Measurements from ENCODE around the gene ZNF385C.

Gene ZNF385C

GRCh38 chr17:41977991-41978390 lies 120.3 kb downstream of the ZNF385C start:
- H3K27me3 ChIP-seq (ENCODE audit: insufficient read depth, low read length) = no peaks in the 10 kb centered on the region
- H3K9ac ChIP-seq (ENCODE audit: low read depth, low read length) = no peak overlapping the region
- H3K36me3 ChIP-seq (ENCODE audit: insufficient read depth, low read depth, low read length) = peaks cover 94% of the 10 kb centered on the region
- no peaks in the 10 kb centered on the region for H3K9me3 ChIP-seq (ENCODE audit: insufficient read depth, low read depth, low read length)
- no peaks in the 10 kb centered on the region for H3K4me1 ChIP-seq (ENCODE audit: insufficient read depth, low read length)
- H3K27ac ChIP-seq (ENCODE audit: low read length) = no peak overlapping the region
- no peak overlapping the region for H3K4me3 ChIP-seq (ENCODE audit: low read length)

DNA sequence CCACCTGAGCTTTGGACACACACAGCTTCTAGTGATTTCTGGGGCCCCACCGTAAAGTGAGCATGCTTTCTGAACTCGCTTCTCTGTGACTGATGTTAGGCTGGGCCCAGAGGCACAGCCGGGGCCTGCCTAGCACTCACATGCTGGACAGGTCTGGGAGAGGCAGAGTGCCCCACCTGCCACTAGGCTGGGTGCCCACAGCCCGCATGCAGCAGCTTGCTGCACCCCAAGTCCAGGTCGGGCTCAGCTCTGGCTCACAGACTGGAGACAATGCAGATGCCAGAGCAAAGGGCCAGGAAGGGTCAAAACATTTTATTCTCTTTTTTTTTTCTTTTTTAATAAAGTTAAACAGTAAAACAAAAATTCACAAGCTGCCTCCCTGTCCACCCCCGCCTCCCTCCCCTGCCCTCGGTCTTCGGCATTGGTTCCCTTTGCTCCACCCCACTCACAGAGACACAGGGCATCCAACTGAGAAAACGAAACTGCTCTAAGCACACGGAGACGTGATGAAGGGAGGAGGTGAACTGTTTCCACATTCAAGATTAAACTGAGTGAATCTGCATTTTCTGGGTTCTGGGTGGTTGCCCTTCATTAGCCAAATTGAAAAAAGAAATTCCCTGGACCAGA lies 122.0 kb downstream of the ZNF385C start:
- no peaks in the 10 kb centered on the region for H3K27me3 ChIP-seq (ENCODE audit: insufficient read depth, low read length)
- H3K9me3 ChIP-seq (ENCODE audit: insufficient read depth, low read depth, low read length) = no peaks in the 10 kb centered on the region
- H3K27ac ChIP-seq (ENCODE audit: low read length) = no peak overlapping the region
- H3K9ac ChIP-seq (ENCODE audit: low read depth, low read length) = no peak overlapping the region
- no peak overlapping the region for H3K4me3 ChIP-seq (ENCODE audit: low read length)
- no peaks in the 10 kb centered on the region for H3K4me1 ChIP-seq (ENCODE audit: insufficient read depth, low read length)
- H3K36me3 ChIP-seq (ENCODE audit: insufficient read depth, low read depth, low read length) = peaks cover 93% of the 10 kb centered on the region
